Skeletal muscle tissue (tissue), 4 donors: ENCODE data around the gene BCL11A. TPM values are rescaled to one million over a fixed set of nuclear protein-coding genes. Genes with fewer than 3 reads are reported as not detected.
"Not testable (repeated sequence)": the region's sequence is repeated elsewhere in the genome, so short reads cannot be mapped to it uniquely, and the experiment has no call there.

Source experiments
- H3K27ac ChIP-seq: one replicate; pipeline ENCODE4 v1.7.0; 2013; ENCODE audit warnings: mild to moderate bottlenecking, low read depth, low read length, inconsistent platforms
- H3K27me3 ChIP-seq, 3 donors: one replicate each; pipeline ENCODE4 v1.7.0; 2013; ENCODE audit warnings: low read length in 3 of 3; ENCODE audit not compliant: control insufficient read depth in 3 of 3, insufficient read depth in 3 of 3
- H3K36me3 ChIP-seq, 3 donors: one replicate each; pipeline ENCODE4 v1.7.0; 2013; ENCODE audit warnings: low read length in 3 of 3; ENCODE audit not compliant: control insufficient read depth in 3 of 3, insufficient read depth in 3 of 3
- H3K4me1 ChIP-seq, 3 donors: one replicate each; pipeline ENCODE4 v1.7.0; 2013; ENCODE audit warnings: low read length in 3 of 3, mild to moderate bottlenecking in 3 of 3; ENCODE audit not compliant: control insufficient read depth in 3 of 3, insufficient read depth in 3 of 3
- H3K4me3 ChIP-seq, 3 donors: one replicate each; pipeline ENCODE4 v1.7.0; 2013; ENCODE audit warnings: low read length in 3 of 3
- H3K9ac ChIP-seq, 3 donors: one replicate each; pipeline ENCODE4 v1.7.0; 2013; ENCODE audit warnings: low read length in 3 of 3, mild to moderate bottlenecking in 3 of 3, moderate library complexity in 2 of 3, low read depth in 1 of 3
- H3K9me3 ChIP-seq, 3 donors: one replicate each; pipeline ENCODE4 v1.7.0; 2013; ENCODE audit warnings: low read length in 3 of 3; ENCODE audit not compliant: control insufficient read depth in 3 of 3
- total RNA-seq: library from RNA; depleted of rRNA; stranded (reverse); fragments of >200 nt; gene quantifications from one replicate; pipeline ENCODE4 v1.2.3, GENCODE V29; 2014
- donor health status: Osteomylitis.

The BCL11A gene
- total RNA-seq, 1 donor from 2014 or later: 4.2 TPM

GRCh38 chr2:60433018-60433596 is 120.3 kb downstream of the BCL11A start:
- Histone ChIP-seq H3K36me3 (no peaks in the 10 kb centered on the region), H3K9ac (no peak overlapping the region), H3K9me3 (no peaks in the 10 kb centered on the region), H3K27ac (no peak overlapping the region), H3K4me3 (no peak overlapping the region), H3K4me1 (peaks cover 6 to 17% (median 9%) of the 10 kb centered on the region in 3 donors), H3K27me3 (no peaks in the 10 kb centered on the region)

- H3K27ac ChIP-seq: no peak overlapping the region
- no peaks in the 10 kb centered on the region for H3K9me3 ChIP-seq
- no peak overlapping the region for H3K9ac ChIP-seq
- no peaks in the 10 kb centered on the region for H3K36me3 ChIP-seq
- peaks cover 6 to 17% (median 9%) of the 10 kb centered on the region in 3 donors for H3K4me1 ChIP-seq
- no peaks in the 10 kb centered on the region for H3K27me3 ChIP-seq
- H3K4me3 ChIP-seq: no peak overlapping the region
Observed at GRCh38 chr2:60432035-60432601, 121.3 kb downstream of the BCL11A start.

GRCh38 chr2:60429681-60430080 is 123.8 kb downstream of the BCL11A start:
- Histone ChIP-seq H3K27ac (no peak overlapping the region), H3K4me3 (no peak overlapping the region), H3K27me3 (no peaks in the 10 kb centered on the region), H3K9me3 (no peaks in the 10 kb centered on the region), H3K36me3 (no peaks in the 10 kb centered on the region), H3K9ac (no peak overlapping the region), H3K4me1 (peaks cover 0 to 9% (median 2%) of the 10 kb centered on the region in 3 donors)

- no peaks in the 10 kb centered on the region for H3K4me1 ChIP-seq
- H3K9ac ChIP-seq: no peak overlapping the region
Observed at GRCh38 chr2:60426880-60427279, 126.6 kb downstream of the BCL11A start.

DNA sequence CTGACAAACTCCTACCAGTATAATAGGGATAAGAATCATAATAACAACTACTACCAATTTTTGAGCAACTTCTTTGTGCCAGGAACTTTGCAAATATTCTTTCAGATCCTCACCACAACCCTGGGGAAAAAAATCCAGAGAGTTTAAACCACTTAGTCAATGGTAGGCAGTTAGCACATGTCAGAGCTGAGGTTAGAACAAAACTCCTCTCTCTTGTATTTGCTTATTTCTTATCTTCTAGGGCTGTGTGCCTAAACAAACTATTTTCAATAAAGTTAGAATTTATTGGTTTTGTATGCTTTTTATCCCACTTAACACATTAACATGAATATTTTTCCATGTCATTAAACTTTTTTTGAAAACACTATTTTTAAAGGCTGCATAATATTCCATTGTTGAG is 127.1 kb downstream of the BCL11A start:
- no peak overlapping the region for H3K27ac ChIP-seq
- H3K4me3 ChIP-seq: no peak overlapping the region
- no peak overlapping the region for H3K9ac ChIP-seq
- H3K27me3 ChIP-seq: no peaks in the 10 kb centered on the region
- H3K9me3 ChIP-seq: no peaks in the 10 kb centered on the region
- H3K36me3 ChIP-seq: no peaks in the 10 kb centered on the region
- no peaks in the 10 kb centered on the region for H3K4me1 ChIP-seq

More at GRCh38 chr2:60426880-60427279, 126.6 kb downstream of the BCL11A start:
- Histone ChIP-seq H3K9me3 (no peaks in the 10 kb centered on the region), H3K27me3 (no peaks in the 10 kb centered on the region), H3K4me3 (no peak overlapping the region), H3K36me3 (no peaks in the 10 kb centered on the region), H3K27ac (no peak overlapping the region)

GRCh38 chr2:60424233-60424632 is 129.2 kb downstream of the BCL11A start:
- H3K4me3 ChIP-seq: no peak overlapping the region
- no peaks in the 10 kb centered on the region for H3K27me3 ChIP-seq
- no peaks in the 10 kb centered on the region for H3K36me3 ChIP-seq
- H3K9ac ChIP-seq: no peak overlapping the region
- no peaks in the 10 kb centered on the region for H3K4me1 ChIP-seq
- no peak overlapping the region for H3K27ac ChIP-seq
- no peaks in the 10 kb centered on the region for H3K9me3 ChIP-seq

DNA sequence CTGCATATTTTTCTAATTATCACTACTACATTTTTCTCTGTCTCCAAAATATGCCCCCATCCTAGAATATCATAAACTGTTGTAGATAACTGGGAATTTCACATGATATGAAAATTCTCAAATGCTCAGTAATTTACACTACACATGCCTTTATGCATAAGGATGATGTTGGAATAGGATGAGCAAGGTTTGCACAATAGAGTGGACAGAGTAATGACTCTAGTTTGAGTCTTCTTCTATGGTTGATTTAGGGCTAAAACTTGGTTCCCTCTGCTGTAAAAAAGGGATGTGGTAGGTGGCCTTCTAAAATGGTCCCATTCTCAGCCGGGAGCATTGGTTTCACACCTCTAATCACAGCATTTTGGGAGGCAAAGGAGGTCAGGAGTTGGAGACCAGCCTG is 129.9 kb downstream of the BCL11A start:
- Histone ChIP-seq H3K27me3 (no peaks in the 10 kb centered on the region), H3K36me3 (no peaks in the 10 kb centered on the region), H3K27ac (no peak overlapping the region), H3K4me3 (no peak overlapping the region), H3K4me1 (no peaks in the 10 kb centered on the region), H3K9ac (no peak overlapping the region), H3K9me3 (no peaks in the 10 kb centered on the region)

DNA sequence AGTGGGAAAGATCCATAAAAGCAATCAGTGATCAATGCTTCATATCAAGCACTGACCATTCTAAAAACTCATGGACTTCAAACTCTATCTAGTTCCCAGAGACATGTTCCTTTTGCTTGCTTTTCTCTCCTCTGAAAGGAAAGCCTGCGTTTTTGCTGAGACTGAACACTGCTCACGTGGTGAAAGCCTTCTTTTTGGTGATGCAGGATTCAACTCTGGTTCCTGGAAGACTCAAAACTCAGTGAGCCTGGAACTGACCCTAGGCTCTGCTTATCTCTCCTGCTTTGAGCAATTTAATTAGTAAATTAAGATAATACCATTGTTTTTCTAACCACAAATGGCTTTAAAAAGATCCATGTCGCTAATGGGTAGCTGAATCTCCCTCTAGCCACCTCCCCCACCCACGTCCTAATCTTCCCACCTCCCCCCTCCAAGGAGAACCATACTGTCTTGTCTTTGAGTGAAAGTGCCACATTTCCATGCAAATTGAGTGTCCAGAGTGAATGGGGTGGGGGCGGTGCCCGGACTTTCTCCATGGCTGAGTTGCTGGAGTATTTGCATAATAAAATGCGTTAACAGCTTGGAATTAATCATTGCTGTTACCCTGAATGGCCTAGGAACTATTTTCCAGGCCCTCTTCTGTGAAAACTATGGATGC is 130.5 kb downstream of the BCL11A start:
- Histone ChIP-seq H3K4me3 (no peak overlapping the region), H3K9me3 (no peaks in the 10 kb centered on the region), H3K27me3 (no peaks in the 10 kb centered on the region), H3K27ac (no peak overlapping the region), H3K9ac (no peak overlapping the region), H3K4me1 (no peaks in the 10 kb centered on the region), H3K36me3 (no peaks in the 10 kb centered on the region)

GRCh38 chr2:60417210-60417609 is 136.2 kb downstream of the BCL11A start:
- H3K36me3 ChIP-seq: not testable (repeated sequence)

GRCh38 chr2:60416221-60417008 is 137.0 kb downstream of the BCL11A start:
- Histone ChIP-seq H3K4me3 (no peak overlapping the region), H3K36me3 (no peaks in the 10 kb centered on the region), H3K27ac (no peak overlapping the region)

More at GRCh38 chr2:60417210-60417609, 136.2 kb downstream of the BCL11A start:
- not testable (repeated sequence) for H3K27me3 ChIP-seq, H3K9me3 ChIP-seq, H3K9ac ChIP-seq, H3K27ac ChIP-seq, H3K4me1 ChIP-seq, H3K4me3 ChIP-seq

More at GRCh38 chr2:60416221-60417008, 137.0 kb downstream of the BCL11A start:
- no peaks in the 10 kb centered on the region for H3K27me3 ChIP-seq
- H3K9me3 ChIP-seq: no peaks in the 10 kb centered on the region
- H3K9ac ChIP-seq: no peak overlapping the region
- H3K4me1 ChIP-seq: peaks cover 0 to 4% (median 0%) of the 10 kb centered on the region in 3 donors
